ENCODE measurements around the gene CFAP58. TPM values are rescaled to one million over a fixed set of nuclear protein-coding genes. Genes with fewer than 3 reads are reported as not detected.

Gene CFAP58
- total RNA-seq, 1 experiment from 2014 or later = 0.63 TPM

DNA sequence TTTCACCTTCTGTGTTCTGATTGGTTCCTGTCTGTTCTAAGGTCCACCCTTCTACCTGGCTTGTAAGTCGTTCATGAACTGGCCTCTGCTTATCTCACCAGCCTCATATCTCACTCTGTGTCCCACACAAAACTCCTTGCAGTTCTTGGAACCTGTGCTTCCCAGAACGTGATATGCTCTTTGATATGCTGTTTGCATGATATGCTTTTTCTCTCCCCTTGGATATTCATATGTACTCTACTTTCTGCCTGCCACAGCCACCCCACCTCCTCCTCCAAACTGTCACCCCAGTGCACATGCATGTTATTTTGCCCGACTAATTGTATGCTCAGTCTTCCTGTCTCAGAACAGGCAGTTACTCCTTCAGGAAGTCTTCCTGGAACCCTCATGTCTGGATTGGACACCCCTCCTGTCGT, 13.5 kb upstream of the CFAP58 start:
- H3K4ac ChIP-seq (ENCODE audit: low read depth, low read length) = no peak overlapping the region
- no peak overlapping the region for H2BK15ac ChIP-seq (ENCODE audit: low read depth, low read length)
- no peak overlapping the region for H2BK20ac ChIP-seq (ENCODE audit: low read depth, low read length, poor library complexity, severe bottlenecking)
- no peak overlapping the region for H3K23ac ChIP-seq (ENCODE audit: insufficient read length, low read depth, low read length)
- no peak overlapping the region for H3K4me2 ChIP-seq (ENCODE audit: insufficient read depth, insufficient read length, low read length)
- H3T11ph ChIP-seq (ENCODE audit: low read length) = no peak overlapping the region
- H3K23me2 ChIP-seq (ENCODE audit: insufficient read length, low read depth, low read length, poor library complexity, severe bottlenecking) = peaks cover 12% of the 10 kb centered on the region
- peaks cover 8% of the 10 kb centered on the region; the same call in 1 of the 2 replicates for H3K4me1 ChIP-seq (ENCODE audit: insufficient read depth, low read length)
- peaks cover 11% of the 10 kb centered on the region; the same call in 1 of the 2 replicates for H3K79me2 ChIP-seq (ENCODE audit: insufficient read depth, low read length)
- Mint-ChIP-seq H3K4me1 (peaks cover 38 to 40% of the 10 kb centered on the region in 2 experiments), H3K27ac (no peak overlapping the region; a peak in 1 of 7 replicates), H3K4me3 (peak overlapping the region in 1 of 2 experiments; percentile 57; a peak in 3 of 5 replicates), H3K27me3 (ENCODE audit: low read depth) (peaks cover 3% of the 10 kb centered on the region), H3K36me3 (ENCODE audit: insufficient read depth in 1 of 3, low read depth in 3 of 3) (peaks cover 0 to 5% (median 0%) of the 10 kb centered on the region in 3 experiments; a peak in 1 of 7 replicates), H3K9me3 (no peaks in the 10 kb centered on the region)
- no peak overlapping the region for H3K18ac ChIP-seq (ENCODE audit: insufficient read length, low read depth, low read length)
- no peak for TF ChIP-seq CTCF (conservative IDR thresholded peaks at IDR 0.05)
- H2BK5ac ChIP-seq (ENCODE audit: insufficient read length, low read length) = no peak overlapping the region
- H4K5ac ChIP-seq (ENCODE audit: insufficient read length, low read depth, low read length) = no peak overlapping the region
- H3K9me3 ChIP-seq (ENCODE audit: control insufficient read depth, low read depth, low read length) = no peaks in the 10 kb centered on the region
- no peaks in the 10 kb centered on the region for H4K20me1 ChIP-seq (ENCODE audit: control insufficient read depth, insufficient read depth, insufficient read length)
- H2AK5ac ChIP-seq (ENCODE audit: insufficient read length, low read length) = no peak overlapping the region
- no peak overlapping the region for H3K14ac ChIP-seq (ENCODE audit: insufficient read depth, low read length)
- H4K8ac ChIP-seq (replicated peaks; ENCODE audit: insufficient read length, low read depth, low read length) = no peak overlapping the region
- no peak overlapping the region for H2BK12ac ChIP-seq (ENCODE audit: insufficient read length, low read depth, low read length)
- H3K56ac ChIP-seq (ENCODE audit: insufficient read length, low read depth, low read length) = no peak overlapping the region
- H3K27ac ChIP-seq (ENCODE audit: insufficient read length, low read depth, low read length) = no peak overlapping the region
- no peak overlapping the region for H4K91ac ChIP-seq (ENCODE audit: insufficient read length, low read depth, low read length)
- H3K9ac ChIP-seq (ENCODE audit: extremely low read depth, insufficient read length, low read length) = no peak overlapping the region
- no peaks in the 10 kb centered on the region for H3K27me3 ChIP-seq (ENCODE audit: insufficient read depth, low read length)
- no peak overlapping the region for H2BK120ac ChIP-seq (ENCODE audit: low read depth, low read length, poor library complexity, severe bottlenecking)
- no CpG with 5 or more reads among the region's 4 CpGs for WGBS (ENCODE audit: extremely low coverage, insufficient read length, low lambda C conversion rate)
- H2AFZ ChIP-seq (ENCODE audit: low read length) = no peak overlapping the region
- H3K79me1 ChIP-seq (ENCODE audit: insufficient read depth, low read depth, low read length, poor library complexity, severe bottlenecking) = no peaks in the 10 kb centered on the region
- DNase-seq = no peak
